ENCODE measurements around the gene TRAF2. TPM values are rescaled to one million over a fixed set of nuclear protein-coding genes. Genes with fewer than 3 reads are reported as not detected.

Gene TRAF2
- total RNA-seq, 2 donors from 2014 or later = 45.9 to 55.1 TPM

GRCh38 chr9:136947028-136947891 is 60.9 kb downstream of the TRAF2 start:
- no peak overlapping the region for H3K27ac ChIP-seq (ENCODE audit: low read depth, low read length)
- 73 to 84% methylated on average over 14 to 26 of the region's 26 CpGs for WGBS, 2 experiments (ENCODE audit: insufficient coverage in 1 of 2, insufficient read length in 1 of 2)
- no peaks in the 10 kb centered on the region for H3K27me3 ChIP-seq (ENCODE audit: control insufficient read depth, insufficient read depth, low read length, poor library complexity, severe bottlenecking)
- Mint-ChIP-seq H3K4me3 (no peak overlapping the region), H3K9me3 (no peaks in the 10 kb centered on the region), H3K4me1 (peaks cover 8% of the 10 kb centered on the region), H3K36me3 (ENCODE audit: low read depth) (peaks cover 5% of the 10 kb centered on the region), H3K27me3 (ENCODE audit: insufficient read depth) (no peaks in the 10 kb centered on the region), H3K27ac (no peak overlapping the region)
- TF ChIP-seq CTCF (conservative IDR thresholded peaks at IDR 0.05) = no peak
- peaks cover 3% of the 10 kb centered on the region for H3K4me1 ChIP-seq (ENCODE audit: control insufficient read depth, insufficient read depth, low read length)
- no peak overlapping the region for H3K9ac ChIP-seq (ENCODE audit: extremely low read depth, low read length, poor library complexity, severe bottlenecking)
- no peak overlapping the region for H3K4me3 ChIP-seq (ENCODE audit: low read length)
- H3K9me3 ChIP-seq (ENCODE audit: control insufficient read depth, low read length) = no peaks in the 10 kb centered on the region
- peaks cover 8% of the 10 kb centered on the region for H3K36me3 ChIP-seq (ENCODE audit: control insufficient read depth, insufficient read depth, low read length)
- no peak for DNase-seq

- DNase-seq = peak; percentile 89
- no peak overlapping the region for H3K27ac ChIP-seq (ENCODE audit: low read depth, low read length)
- peaks cover 8% of the 10 kb centered on the region for H3K4me1 Mint-ChIP-seq
These were observed 61.7 kb downstream of the TRAF2 start for GRCh38 chr9:136947955-136948510.

More at GRCh38 chr9:136947955-136948510, 61.7 kb downstream of the TRAF2 start:
- Histone ChIP-seq H3K4me1 (ENCODE audit: control insufficient read depth, insufficient read depth, low read length) (peaks cover 3% of the 10 kb centered on the region), H3K9ac (ENCODE audit: extremely low read depth, low read length, poor library complexity, severe bottlenecking) (no peak overlapping the region), H3K4me3 (ENCODE audit: low read length) (no peak overlapping the region), H3K9me3 (ENCODE audit: control insufficient read depth, low read length) (no peaks in the 10 kb centered on the region), H3K36me3 (ENCODE audit: control insufficient read depth, insufficient read depth, low read length) (peaks cover under 1% of the 10 kb centered on the region), H3K27me3 (ENCODE audit: control insufficient read depth, insufficient read depth, low read length, poor library complexity, severe bottlenecking) (no peaks in the 10 kb centered on the region)
- Mint-ChIP-seq H3K4me3 (peak overlapping the region; percentile 73), H3K9me3 (no peaks in the 10 kb centered on the region), H3K27ac (no peak overlapping the region), H3K27me3 (ENCODE audit: insufficient read depth) (no peaks in the 10 kb centered on the region), H3K36me3 (ENCODE audit: low read depth) (no peaks in the 10 kb centered on the region)
- 65 to 70% methylated on average over 10 to 15 of the region's 15 CpGs for WGBS, 2 experiments (ENCODE audit: insufficient coverage in 1 of 2, insufficient read length in 1 of 2)
- TF ChIP-seq CTCF (conservative IDR thresholded peaks at IDR 0.05) = peak; percentile 79

Data from endodermal cell (in vitro differentiated cells).